ENCODE measurements around the gene MAP3K7. TPM values are rescaled to one million over a fixed set of nuclear protein-coding genes. Genes with fewer than 3 reads are reported as not detected.

MAP3K7 gene
- total RNA-seq, 1 donor from 2014 or later: 31.8 TPM

DNA sequence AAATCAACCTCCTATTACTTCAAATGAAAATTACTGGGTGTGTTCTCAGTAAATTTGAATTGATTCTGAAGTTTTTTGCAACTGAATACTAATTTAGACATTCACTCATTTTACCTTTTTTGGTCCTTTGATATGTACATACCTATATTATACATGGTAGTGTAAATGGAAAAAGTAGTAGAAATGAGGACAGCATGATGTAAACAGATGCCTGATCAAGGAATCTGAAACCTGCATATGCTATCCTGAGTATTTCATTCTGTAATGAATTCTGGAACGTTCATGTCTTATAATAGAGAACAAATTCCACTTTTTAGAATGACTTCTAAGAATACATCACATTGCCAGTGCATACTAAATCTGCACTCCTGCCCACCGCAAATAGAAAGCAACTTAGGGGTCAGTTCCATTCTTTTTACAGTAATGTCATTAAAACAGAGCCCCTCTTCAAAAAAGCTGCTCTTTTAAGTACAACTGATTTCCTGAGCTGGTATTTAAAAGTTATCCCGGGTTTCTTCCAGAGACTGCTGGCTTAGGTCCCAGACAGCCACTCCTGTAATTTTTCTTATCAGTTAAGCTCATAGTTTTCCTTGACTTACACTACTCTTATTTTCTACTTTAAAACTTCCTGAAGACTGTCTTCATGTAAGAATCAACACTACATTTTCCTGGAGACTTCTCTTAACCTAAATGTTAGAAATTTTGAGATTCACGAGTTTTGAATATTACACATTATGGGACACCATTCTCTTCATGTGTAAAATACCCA, 48.4 kb downstream of the MAP3K7 start:
- TF ChIP-seq, protein P1, sequence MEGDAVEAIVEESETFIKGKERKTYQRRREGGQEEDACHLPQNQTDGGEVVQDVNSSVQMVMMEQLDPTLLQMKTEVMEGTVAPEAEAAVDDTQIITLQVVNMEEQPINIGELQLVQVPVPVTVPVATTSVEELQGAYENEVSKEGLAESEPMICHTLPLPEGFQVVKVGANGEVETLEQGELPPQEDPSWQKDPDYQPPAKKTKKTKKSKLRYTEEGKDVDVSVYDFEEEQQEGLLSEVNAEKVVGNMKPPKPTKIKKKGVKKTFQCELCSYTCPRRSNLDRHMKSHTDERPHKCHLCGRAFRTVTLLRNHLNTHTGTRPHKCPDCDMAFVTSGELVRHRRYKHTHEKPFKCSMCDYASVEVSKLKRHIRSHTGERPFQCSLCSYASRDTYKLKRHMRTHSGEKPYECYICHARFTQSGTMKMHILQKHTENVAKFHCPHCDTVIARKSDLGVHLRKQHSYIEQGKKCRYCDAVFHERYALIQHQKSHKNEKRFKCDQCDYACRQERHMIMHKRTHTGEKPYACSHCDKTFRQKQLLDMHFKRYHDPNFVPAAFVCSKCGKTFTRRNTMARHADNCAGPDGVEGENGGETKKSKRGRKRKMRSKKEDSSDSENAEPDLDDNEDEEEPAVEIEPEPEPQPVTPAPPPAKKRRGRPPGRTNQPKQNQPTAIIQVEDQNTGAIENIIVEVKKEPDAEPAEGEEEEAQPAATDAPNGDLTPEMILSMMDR (IDR thresholded peaks at IDR 0.05): no peak
- Mint-ChIP-seq H3K4me1 (ENCODE audit: unreplicated experiment) (no peaks in the 10 kb centered on the region), H3K4me3 (ENCODE audit: unreplicated experiment) (no peak overlapping the region), H3K9me3 (ENCODE audit: unreplicated experiment) (no peaks in the 10 kb centered on the region), H3K27me3 (ENCODE audit: unreplicated experiment) (no peaks in the 10 kb centered on the region), H3K36me3 (ENCODE audit: unreplicated experiment) (peaks cover 16% of the 10 kb centered on the region), H3K27ac (ENCODE audit: unreplicated experiment) (peak overlapping the region; percentile 2)
- no peak for DNase-seq (ENCODE audit: extremely low spot score, unreplicated experiment)

- H3K27me3 Mint-ChIP-seq (ENCODE audit: unreplicated experiment): no peaks in the 10 kb centered on the region
- no peak overlapping the region for H3K27ac Mint-ChIP-seq (ENCODE audit: unreplicated experiment)
- TF ChIP-seq, protein P1 (IDR thresholded peaks at IDR 0.05): no peak
- no peaks in the 10 kb centered on the region for H3K4me1 Mint-ChIP-seq (ENCODE audit: unreplicated experiment)
- peaks cover 16% of the 10 kb centered on the region for H3K36me3 Mint-ChIP-seq (ENCODE audit: unreplicated experiment)
- no peak for DNase-seq (ENCODE audit: extremely low spot score, unreplicated experiment)
- H3K4me3 Mint-ChIP-seq (ENCODE audit: unreplicated experiment): no peak overlapping the region
- no peaks in the 10 kb centered on the region for H3K9me3 Mint-ChIP-seq (ENCODE audit: unreplicated experiment)
These were observed 49.1 kb downstream of the MAP3K7 start for GRCh38 chr6:90537723-90538258.

DNA sequence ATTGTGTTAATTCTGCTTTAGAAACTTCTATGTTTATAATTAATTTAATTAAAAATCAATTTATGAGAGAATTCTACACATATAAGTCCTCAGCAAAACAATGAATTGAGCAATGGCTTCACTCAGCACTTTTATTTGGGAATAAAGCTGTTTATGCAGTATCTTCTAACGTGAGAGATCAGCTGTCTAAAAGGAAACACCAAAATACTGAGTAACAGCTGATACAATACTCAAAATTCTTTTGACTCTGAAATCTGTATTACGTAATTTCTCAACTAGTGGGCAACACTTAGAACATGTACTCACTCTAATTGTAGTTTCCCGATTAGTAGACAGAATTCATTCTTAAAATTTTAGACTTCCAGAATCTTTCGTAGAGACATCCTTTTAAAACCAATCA, 49.8 kb downstream of the MAP3K7 start:
- Mint-ChIP-seq H3K27me3 (ENCODE audit: unreplicated experiment) (no peaks in the 10 kb centered on the region), H3K27ac (ENCODE audit: unreplicated experiment) (no peak overlapping the region), H3K9me3 (ENCODE audit: unreplicated experiment) (no peaks in the 10 kb centered on the region), H3K4me3 (ENCODE audit: unreplicated experiment) (no peak overlapping the region), H3K36me3 (ENCODE audit: unreplicated experiment) (peaks cover 15% of the 10 kb centered on the region), H3K4me1 (ENCODE audit: unreplicated experiment) (no peaks in the 10 kb centered on the region)
- DNase-seq (ENCODE audit: extremely low spot score, unreplicated experiment): no peak
- TF ChIP-seq, protein P1 (IDR thresholded peaks at IDR 0.05): no peak

DNA sequence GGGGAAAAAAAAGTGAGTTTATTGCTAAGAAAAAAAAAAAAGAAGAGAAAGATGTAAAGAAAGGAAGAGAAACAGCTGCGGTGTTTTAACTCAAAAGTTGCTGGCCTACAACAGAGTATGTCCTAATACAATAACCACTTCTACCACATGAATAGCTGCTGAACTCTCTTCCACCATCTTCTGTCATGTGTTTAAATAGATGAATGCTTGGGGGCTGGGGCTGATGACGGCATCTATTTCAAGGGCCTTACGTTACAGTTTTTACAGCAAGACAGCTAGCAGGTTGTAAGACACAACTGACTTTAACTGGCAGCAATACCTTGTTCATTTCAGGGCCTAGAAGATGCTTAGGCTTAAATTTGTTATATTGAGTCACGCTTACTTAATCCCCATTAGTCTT, 50.4 kb downstream of the MAP3K7 start:
- TF ChIP-seq, protein P1 (IDR thresholded peaks at IDR 0.05): no peak
- Mint-ChIP-seq H3K36me3 (ENCODE audit: unreplicated experiment) (peaks cover 13% of the 10 kb centered on the region), H3K27me3 (ENCODE audit: unreplicated experiment) (no peaks in the 10 kb centered on the region), H3K27ac (ENCODE audit: unreplicated experiment) (no peak overlapping the region), H3K4me1 (ENCODE audit: unreplicated experiment) (no peaks in the 10 kb centered on the region), H3K9me3 (ENCODE audit: unreplicated experiment) (no peaks in the 10 kb centered on the region), H3K4me3 (ENCODE audit: unreplicated experiment) (no peak overlapping the region)
- no peak for DNase-seq (ENCODE audit: extremely low spot score, unreplicated experiment)

DNA sequence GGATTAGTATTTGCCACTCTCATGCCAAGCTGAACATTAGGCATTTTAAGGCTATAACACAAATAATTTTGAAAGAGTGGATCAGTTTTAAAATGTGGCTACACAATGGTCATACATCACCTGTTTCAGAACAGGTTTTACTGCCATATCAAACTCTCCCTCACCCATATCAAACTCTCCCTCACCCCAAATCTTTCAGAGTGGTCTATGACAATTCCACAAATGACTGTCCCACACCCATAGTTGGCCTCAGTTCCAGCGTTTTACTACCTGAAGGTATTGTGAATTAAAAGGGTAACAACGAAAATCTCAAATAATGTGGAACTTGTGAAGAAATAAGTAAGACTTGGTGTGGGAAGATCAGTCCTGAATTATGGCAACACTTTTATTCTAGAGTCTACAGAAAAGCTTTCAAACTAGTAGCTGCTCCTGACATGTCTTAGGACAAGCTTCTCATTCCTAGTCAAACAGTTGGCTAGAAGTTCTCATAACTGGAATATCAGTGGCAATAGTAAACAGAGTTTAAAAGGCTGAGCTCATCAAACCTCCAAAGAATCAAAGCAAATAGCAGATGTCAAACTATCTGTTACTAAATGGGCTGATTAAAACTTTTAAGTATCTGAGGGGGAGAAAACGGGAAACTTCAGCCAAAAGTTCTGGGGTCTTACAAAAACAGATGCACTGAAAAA, 52.4 kb downstream of the MAP3K7 start:
- no peak for DNase-seq (ENCODE audit: extremely low spot score, unreplicated experiment)
- H3K36me3 Mint-ChIP-seq (ENCODE audit: unreplicated experiment): peaks cover 13% of the 10 kb centered on the region
- no peaks in the 10 kb centered on the region for H3K9me3 Mint-ChIP-seq (ENCODE audit: unreplicated experiment)
- no peak overlapping the region for H3K27ac Mint-ChIP-seq (ENCODE audit: unreplicated experiment)
- no peaks in the 10 kb centered on the region for H3K27me3 Mint-ChIP-seq (ENCODE audit: unreplicated experiment)
- no peaks in the 10 kb centered on the region for H3K4me1 Mint-ChIP-seq (ENCODE audit: unreplicated experiment)
- no peak overlapping the region for H3K4me3 Mint-ChIP-seq (ENCODE audit: unreplicated experiment)
- TF ChIP-seq, protein P1 (IDR thresholded peaks at IDR 0.05): no peak
